Subcutaneous adipose tissue (tissue), 4 donors: Measurements from ENCODE around the gene ROCK1. TPM values are rescaled to one million over a fixed set of nuclear protein-coding genes. Genes with fewer than 3 reads are reported as not detected.

Experiments used
- total RNA-seq, 4 donors: library from RNA; depleted of rRNA; stranded (reverse); fragments of >200 nt; gene quantifications; one replicate each; pipeline ENCODE4 v1.1.0, GENCODE V29; 2016
- TF ChIP-seq, protein P1 (sequence below): fragments of 450-650 bp; IDR thresholded peaks from one replicate; pipeline ENCODE4 v1.5.1; 2016; ENCODE audit warnings: low read depth, mild to moderate bottlenecking, control low read depth, antibody characterized with exemption, moderate library complexity

ROCK1 gene
- total RNA-seq, 4 donors from 2014 or later, result 77.8 to 107 (median 101) TPM

GRCh38 chr18:21112543-21113105 is 1.0 kb upstream of the ROCK1 start:
- TF ChIP-seq, protein P1, sequence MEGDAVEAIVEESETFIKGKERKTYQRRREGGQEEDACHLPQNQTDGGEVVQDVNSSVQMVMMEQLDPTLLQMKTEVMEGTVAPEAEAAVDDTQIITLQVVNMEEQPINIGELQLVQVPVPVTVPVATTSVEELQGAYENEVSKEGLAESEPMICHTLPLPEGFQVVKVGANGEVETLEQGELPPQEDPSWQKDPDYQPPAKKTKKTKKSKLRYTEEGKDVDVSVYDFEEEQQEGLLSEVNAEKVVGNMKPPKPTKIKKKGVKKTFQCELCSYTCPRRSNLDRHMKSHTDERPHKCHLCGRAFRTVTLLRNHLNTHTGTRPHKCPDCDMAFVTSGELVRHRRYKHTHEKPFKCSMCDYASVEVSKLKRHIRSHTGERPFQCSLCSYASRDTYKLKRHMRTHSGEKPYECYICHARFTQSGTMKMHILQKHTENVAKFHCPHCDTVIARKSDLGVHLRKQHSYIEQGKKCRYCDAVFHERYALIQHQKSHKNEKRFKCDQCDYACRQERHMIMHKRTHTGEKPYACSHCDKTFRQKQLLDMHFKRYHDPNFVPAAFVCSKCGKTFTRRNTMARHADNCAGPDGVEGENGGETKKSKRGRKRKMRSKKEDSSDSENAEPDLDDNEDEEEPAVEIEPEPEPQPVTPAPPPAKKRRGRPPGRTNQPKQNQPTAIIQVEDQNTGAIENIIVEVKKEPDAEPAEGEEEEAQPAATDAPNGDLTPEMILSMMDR, result no peak

GRCh38 chr18:21112140-21112473 is 494 bp upstream of the ROCK1 start:
- TF ChIP-seq, protein P1, result no peak

GRCh38 chr18:21110713-21111345 is 784 bp downstream of the ROCK1 start:
- TF ChIP-seq, protein P1, result no peak

DNA sequence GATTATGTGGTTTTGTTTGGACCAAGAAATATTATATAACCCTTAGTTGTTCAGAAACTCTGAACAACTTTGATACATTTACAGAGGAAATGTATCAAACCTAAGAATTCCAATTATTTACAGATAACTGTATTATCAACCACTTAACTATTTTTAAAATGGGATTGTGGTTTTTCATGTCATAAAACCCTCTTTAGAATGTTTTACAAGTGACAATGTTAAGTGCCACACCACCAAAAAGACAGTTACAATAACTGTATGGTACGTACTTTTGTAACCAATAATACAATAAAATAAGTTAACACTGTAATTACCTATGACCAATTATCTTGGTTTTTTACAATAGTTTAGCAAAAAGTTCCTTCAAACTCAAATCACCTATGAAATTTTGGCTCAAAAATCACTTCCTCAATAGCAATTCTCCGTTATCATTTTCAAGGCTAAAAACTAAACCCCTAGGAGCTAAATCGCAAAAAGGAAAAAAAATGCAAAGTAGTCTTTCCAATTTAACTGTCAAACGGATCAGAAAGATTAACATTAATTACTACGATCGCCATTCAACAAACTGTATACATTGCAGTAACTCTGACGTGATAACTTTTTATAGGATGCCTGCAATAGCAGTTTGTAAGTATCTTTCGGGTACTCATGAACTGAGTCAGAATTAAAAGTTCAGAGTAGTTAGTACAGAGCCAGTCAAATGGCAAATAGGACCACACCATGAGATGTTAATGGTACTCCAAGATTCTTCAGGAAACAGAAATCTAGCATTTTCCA is 1.5 kb downstream of the ROCK1 start:
- TF ChIP-seq, protein P1, result no peak

GRCh38 chr18:21105936-21106335 is 5.7 kb downstream of the ROCK1 start:
- TF ChIP-seq, protein P1, result no peak

- TF ChIP-seq, protein P1, result no peak
Observed at GRCh38 chr18:21101172-21101571, 10.4 kb downstream of the ROCK1 start.

GRCh38 chr18:21100678-21101077 is 10.9 kb downstream of the ROCK1 start:
- TF ChIP-seq, protein P1, result no peak
